K562 (cell line): ENCODE measurements around the gene SMG7. TPM values are rescaled to one million over a fixed set of nuclear protein-coding genes. Genes with fewer than 3 reads are reported as not detected.

Source experiments
- ATAC-seq: fragments of 200-7000 bp; cut with Tn5 transposase; 3 replicates; pipeline ENCODE4 v1.9.1; 2020; ENCODE audit warnings: moderate library complexity
- BruUV-seq: library from RNA; stranded (reverse); fragments of 400-500 nt; replicated peaks from 2 replicates; lab custom pipeline; 2021; lab: Mats Ljungman, UMichigan
- CTCF ChIA-PET: fragments of 300-600 bp; formaldehyde crosslinking; extraction: SDS; loops from one replicate; lab custom pipeline; 2021; ENCODE audit warnings: low intra/inter-chr PET ratio; lab: Yijun Ruan, JAX
- POLR2A ChIA-PET: fragments of 300-600, 350-650 bp; sonication (Branson Sonifier 250); formaldehyde crosslinking; extraction: SDS; loops from one replicate; lab custom pipeline; 2021; ENCODE audit warnings: antibody characterized with exemption, inconsistent platforms; lab: Yijun Ruan, JAX
- DNase-seq, 4 experiments: peaks; one replicate each; pipeline versions ENCODE4 v3.0.0 to v3.0.0-alpha.2; 2011 to 2018; ENCODE audit warnings: low spot score in 3 of 4, mixed read lengths in 3 of 4; ENCODE audit errors: extremely low read depth in 1 of 4
- FAIRE-seq: peaks from 2 replicates; lab custom pipeline; 2011; peaks lifted over from hg19 to GRCh38; lab: Jason Lieb, UNC
- H2AFZ ChIP-seq: 2 replicates; pipeline ENCODE4 v1.6.0; 2011; ENCODE audit warnings: low read depth, low read length, control low read depth, inconsistent platforms
- H3K27ac ChIP-seq: fragments of 200-600 bp; 3 replicates; pipeline ENCODE4 v1.8.0; 2011; ENCODE audit warnings: low read depth, mild to moderate bottlenecking, control low read depth, inconsistent platforms, low read length, moderate library complexity, mixed read lengths; ENCODE audit errors: extremely low read depth
- H3K27me3 ChIP-seq, 2 experiments: fragments of 300-600 bp in 1 of 2; 2 replicates in 1 of 2; 3 replicates in 1 of 2; pipeline versions ENCODE4 v1.6.0 to v1.8.0; 2011; ENCODE audit warnings: inconsistent platforms in 2 of 2, low read length in 2 of 2, mild to moderate bottlenecking in 1 of 2, mixed read lengths in 1 of 2, moderate library complexity in 1 of 2; ENCODE audit not compliant: control insufficient read depth in 2 of 2, insufficient read depth in 2 of 2
- H3K36me3 ChIP-seq: fragments of 300-600 bp; 3 replicates; pipeline ENCODE4 v1.8.0; 2011; ENCODE audit warnings: mild to moderate bottlenecking, low read length, inconsistent platforms; ENCODE audit not compliant: control insufficient read depth, insufficient read depth
- H3K4me1 ChIP-seq, 2 experiments: fragments of 200-600 bp in 1 of 2; replicated peaks in 1 of 2; 2 replicates in 1 of 2; 3 replicates in 1 of 2; pipeline versions ENCODE4 v1.5.1 to v1.8.0; 2011; ENCODE audit warnings: inconsistent platforms in 2 of 2, low read length in 2 of 2, mild to moderate bottlenecking in 1 of 2, mixed read lengths in 1 of 2, moderate library complexity in 1 of 2; ENCODE audit not compliant: control insufficient read depth in 2 of 2, insufficient read depth in 2 of 2
- H3K4me2 ChIP-seq: 2 replicates; pipeline ENCODE4 v1.6.1; 2011; ENCODE audit warnings: low read length, control low read depth, inconsistent platforms, mixed read lengths; ENCODE audit not compliant: insufficient read depth
- H3K4me3 ChIP-seq: fragments of 200-600 bp; sonication (generic), shearing (Covaris generic); 2 replicates; pipeline ENCODE4 v1.5.1; 2016; ENCODE audit warnings: control low read depth, inconsistent platforms
- H3K79me2 ChIP-seq: fragments of 200-600 bp; 3 replicates; pipeline ENCODE4 v1.8.0; 2011; ENCODE audit warnings: low read length, inconsistent platforms; ENCODE audit not compliant: control insufficient read depth, insufficient read depth
- H3K9ac ChIP-seq, 2 experiments: 2 replicates each; pipeline versions ENCODE4 v1.6.0 to v1.6.1; 2011; ENCODE audit warnings: low read depth in 2 of 2, low read length in 2 of 2, control low read depth in 1 of 2, inconsistent platforms in 1 of 2, mild to moderate bottlenecking in 1 of 2, mixed read lengths in 1 of 2; ENCODE audit not compliant: insufficient read depth in 1 of 2
- H3K9me1 ChIP-seq: one replicate; pipeline ENCODE4 v1.6.0; 2011; ENCODE audit warnings: inconsistent platforms, mild to moderate bottlenecking, low read length, moderate library complexity; ENCODE audit not compliant: control insufficient read depth, insufficient read depth
- H3K9me3 ChIP-seq: replicated peaks from 2 replicates; pipeline ENCODE4 v1.5.1; 2011; ENCODE audit warnings: low read depth, low read length, inconsistent platforms; ENCODE audit not compliant: control insufficient read depth, insufficient read depth
- H4K20me1 ChIP-seq: replicated peaks from 2 replicates; pipeline ENCODE4 v1.6.1; 2011; ENCODE audit warnings: low read length, inconsistent platforms, mixed read lengths; ENCODE audit not compliant: control insufficient read depth, insufficient read depth
- CBX3 ChIP-seq, 2 experiments: IDR thresholded peaks; 1 replicate in 1 of 2; 2 replicates in 1 of 2; pipeline ENCODE4 v1.6.1; 2012; ENCODE audit warnings: inconsistent platforms in 2 of 2, low read length in 2 of 2, borderline replicate concordance in 1 of 2, control low read depth in 1 of 2
- DDX20 ChIP-seq: fragments of 450-650 bp; IDR thresholded peaks from 2 replicates; pipeline ENCODE4 v1.6.1; 2016; ENCODE audit warnings: missing genetic modification characterization, low read depth, mild to moderate bottlenecking, missing compliant biosample characterization, moderate library complexity
- KDM5B ChIP-seq: fragments of 200-600 bp; sonication (generic); IDR thresholded peaks from 2 replicates; pipeline ENCODE4 v1.6.1; 2012; ENCODE audit warnings: low read depth, mild to moderate bottlenecking, moderate library complexity, low read length, control low read depth, inconsistent platforms; ENCODE audit not compliant: insufficient replicate concordance
- MLX ChIP-seq, 2 experiments: fragments of 450-650 bp in 1 of 2; sonication (generic) in 1 of 2; formaldehyde crosslinking; conservative IDR thresholded peaks; 2 replicates each; pipeline versions ENCODE4 v1.4.0 to v1.8.1; 2020 to 2022; ENCODE audit warnings: mild to moderate bottlenecking in 1 of 2, missing genetic modification reagents in 1 of 2
- SMARCA4 ChIP-seq: fragments of 450-650 bp; IDR thresholded peaks from 2 replicates; pipeline ENCODE4 v1.6.1; 2016
- SRSF3 ChIP-seq: fragments of 200-400 bp; formaldehyde crosslinking; IDR thresholded peaks from 2 replicates; pipeline ENCODE4 v1.6.1; 2016; ENCODE audit warnings: mild to moderate bottlenecking, low read length, moderate library complexity; ENCODE audit not compliant: insufficient read depth
- STAT6 ChIP-seq: sonication (generic); formaldehyde crosslinking; IDR thresholded peaks from 2 replicates; pipeline ENCODE4 v1.8.1; 2023; ENCODE audit warnings: mild to moderate bottlenecking, missing genetic modification reagents
- ZNF512 ChIP-seq: IDR thresholded peaks from 2 replicates; pipeline ENCODE4 v1.6.1; 2016; ENCODE audit warnings: missing genetic modification characterization, missing compliant biosample characterization
- ZNF696 ChIP-seq: fragments of 250-450 bp; sonication (Bioruptor Pico); conservative IDR thresholded peaks from 2 replicates; pipeline ENCODE4 v1.4.0; 2020; ENCODE audit warnings: mild to moderate bottlenecking, moderate library complexity
- ZNF717 ChIP-seq: fragments of 250-450 bp; sonication (Bioruptor Pico); IDR thresholded peaks from 2 replicates; pipeline ENCODE4 v1.5.0; 2021
- WGBS: fragments of 100-300 bp; shearing (Covaris generic); methylation state at CpG from one replicate; pipeline ENCODE4 v1.1.6; 2016; ENCODE audit warnings: low coverage, mixed read lengths; ENCODE audit not compliant: insufficient coverage; ENCODE audit errors: missing lambda C conversion rate; 5-methylcytosine and 5-hydroxymethylcytosine counted together
- in situ Hi-C: fragments of 300-500 bp; cut with MboI; formaldehyde crosslinking; loops from 4 replicates; pipeline ENCODE4 v1.15.0; 2018; ENCODE audit warnings: inconsistent platforms, mixed read lengths
- intact Hi-C: fragments of 100-400 bp; cut with micrococcal nuclease; formaldehyde crosslinking; loops from 2 replicates; pipeline ENCODE4 v1.14.2; 2022
- polyA plus RNA-seq, 8 experiments: library from polyadenylated mRNA; depleted of rRNA in 4 of 8; stranded (reverse) in 5 of 8; unstranded in 3 of 8; fragments of >200 nt; fragmentation: Nextera tagmentation in 2 of 8; fragmentation: Illumina TruSeq in 1 of 8; extraction: Ambion mirVana in 2 of 8; extraction: Trizol in 1 of 8; gene quantifications; 2 replicates each; pipeline versions ENCODE4 v1.2.1 to v1.2.3, GENCODE V29; 2011 to 2014; ENCODE audit warnings: inconsistent platforms in 1 of 8, missing spikeins in 1 of 8
- total RNA-seq, 7 experiments: library from RNA; depleted of rRNA in 6 of 7; stranded (reverse); fragments of >200 nt in 6 of 7; fragmentation: Illumina TruSeq in 2 of 7; extraction: Trizol in 2 of 7; gene quantifications; 2 replicates each; pipeline versions ENCODE4 v1.2.1 to v1.2.3, GENCODE V29; 2011 to 2021; ENCODE audit warnings: low replicate concordance in 1 of 7

Gene SMG7
- total and polyA plus RNA-seq, 9 of the 15 experiments (the other 6 are each of a cell fraction or from before 2014, with no cell fraction given), result 12.4 to 74.6 (median 29.0) TPM

- POLR2A ChIA-PET, result no interaction called here
- TF ChIP-seq MLX (CRISPR knock-in tag; conservative IDR thresholded peaks at IDR 0.05), result no peak
- no peak for TF ChIP-seq ZNF696 (CRISPR knock-in tag)
- TF ChIP-seq SMARCA4, result no peak
- no peak for TF ChIP-seq ZNF512 (tag)
- no peak for TF ChIP-seq SRSF3
- no peak for TF ChIP-seq KDM5B
- no peak for TF ChIP-seq ZNF717 (CRISPR knock-in tag)
- TF ChIP-seq DDX20 (tag), result no peak
- no peak for TF ChIP-seq STAT6 (CRISPR knock-in tag)
- no peak for TF ChIP-seq CBX3 (IDR thresholded peaks at IDR 0.05; ENCODE audit: borderline replicate concordance in 1 of 2, low read length in 2 of 2)
- no peaks in the 10 kb centered on the region for H3K9me1 ChIP-seq
- no TSS peak for BruUV-seq
- H3K4me3 ChIP-seq, result no peak overlapping the region
- no peaks in the 10 kb centered on the region for H3K4me1 ChIP-seq
- no peak overlapping the region; the same call in 1 of the 2 replicates for H2AFZ ChIP-seq
- no peak for DNase-seq
- intact Hi-C loops, result no loop called here
- H4K20me1 ChIP-seq, result no peaks in the 10 kb centered on the region
- H3K27me3 ChIP-seq, result peaks cover 0 to 4% of the 10 kb centered on the region in 2 experiments; a peak in 1 of 5 replicates
- WGBS, result 4% methylated on average over 2 of the region's 2 CpGs
- H3K36me3 ChIP-seq, result no peaks in the 10 kb centered on the region
- H3K9ac ChIP-seq, result no peak overlapping the region
- ATAC-seq, result no peak; the same call in none of the 3 replicates
- H3K79me2 ChIP-seq, result no peaks in the 10 kb centered on the region
- in situ Hi-C loops, result no loop called here
- H3K27ac ChIP-seq, result no peak overlapping the region
- CTCF ChIA-PET, result no interaction called here
- H3K4me2 ChIP-seq, result no peak overlapping the region
- no peak for FAIRE-seq
- H3K9me3 ChIP-seq, result no peaks in the 10 kb centered on the region
Measured at GRCh38 chr1:183454377-183454776, 17.9 kb upstream of the SMG7 start.
